ENCODE measurements around the gene ADGRV1.
"Not testable (repeated sequence)": the region's sequence is repeated elsewhere in the genome, so short reads cannot be mapped to it uniquely, and the experiment has no call there.

ADGRV1 gene

DNA sequence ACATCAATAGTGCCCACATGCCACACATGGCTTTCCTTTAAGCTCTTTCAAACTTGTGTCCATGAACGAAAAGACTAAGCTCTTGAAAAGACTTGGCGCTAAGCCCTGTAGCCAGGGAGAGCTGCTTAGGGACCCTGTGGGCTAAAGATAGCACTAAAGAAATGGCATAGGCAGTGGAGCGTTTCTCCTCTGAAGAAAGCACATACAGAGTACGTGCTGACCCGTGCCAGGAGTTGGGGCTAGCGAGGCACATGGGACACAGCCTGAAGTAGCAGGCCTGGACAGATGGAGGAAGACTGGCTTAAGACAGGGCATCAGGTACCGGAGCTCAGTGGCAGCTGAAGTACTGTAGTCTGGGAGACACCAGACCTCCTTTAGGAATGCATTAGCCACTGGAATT lies 39.7 kb downstream of the ADGRV1 start:
- no peak for DNase-seq

DNA sequence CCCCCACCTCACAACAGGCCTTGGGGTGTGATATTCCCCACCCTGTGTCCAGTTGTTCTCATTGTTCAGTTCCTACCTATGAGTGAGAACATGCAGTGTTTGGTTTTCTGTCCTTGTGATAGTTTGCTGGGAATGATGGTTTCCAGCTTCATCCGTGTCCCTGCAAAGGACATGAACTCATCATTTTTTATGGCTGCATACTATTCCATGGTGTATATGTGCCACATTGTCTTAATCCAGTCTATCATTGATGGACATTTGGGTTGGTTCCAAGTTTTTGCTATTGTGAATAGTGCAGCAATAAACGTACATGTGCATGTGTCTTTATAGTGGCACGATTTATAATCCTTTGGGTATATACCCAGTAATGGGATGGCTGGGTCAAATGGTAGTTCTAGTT lies 41.7 kb downstream of the ADGRV1 start:
- not testable (repeated sequence) for DNase-seq

DNA sequence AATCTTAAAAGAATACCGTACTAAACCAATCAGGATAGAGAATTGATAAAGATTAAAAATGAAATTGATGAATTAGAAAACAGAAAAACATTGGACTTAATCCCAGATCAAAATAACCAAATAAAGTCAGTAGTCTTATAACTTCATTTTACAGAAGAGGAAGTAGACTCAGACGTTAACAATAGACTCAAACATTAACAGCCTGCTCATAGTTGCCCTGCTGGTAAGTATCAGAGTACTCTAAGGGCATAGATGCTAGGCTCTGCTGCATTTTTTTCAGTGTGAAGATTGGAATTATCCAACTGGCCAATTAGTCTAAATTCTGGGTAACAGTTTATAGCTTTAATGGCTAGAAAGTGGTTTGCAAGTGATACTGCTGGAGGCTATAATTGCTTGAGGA lies 42.9 kb downstream of the ADGRV1 start:
- DNase-seq, result no peak

DNA sequence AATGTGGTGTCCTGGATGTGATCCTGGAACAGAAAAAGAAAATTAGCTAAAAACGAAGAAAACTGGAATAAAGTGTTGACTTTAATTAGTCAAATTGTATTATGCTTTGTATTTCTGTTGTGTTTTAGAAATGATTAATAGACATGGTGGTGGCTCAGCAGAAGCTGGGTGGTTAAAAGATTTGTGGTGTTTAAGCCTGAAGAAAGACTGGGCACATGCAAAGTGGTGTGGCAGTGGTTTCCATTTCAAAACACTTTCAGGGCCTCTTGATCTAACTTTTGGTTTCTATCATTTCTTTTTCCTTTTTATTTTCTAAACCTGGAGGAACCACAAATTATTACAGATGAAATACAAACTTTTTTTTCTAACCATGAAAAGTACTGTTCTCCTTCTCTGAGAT lies 44.1 kb downstream of the ADGRV1 start:
- no peak for DNase-seq

DNA sequence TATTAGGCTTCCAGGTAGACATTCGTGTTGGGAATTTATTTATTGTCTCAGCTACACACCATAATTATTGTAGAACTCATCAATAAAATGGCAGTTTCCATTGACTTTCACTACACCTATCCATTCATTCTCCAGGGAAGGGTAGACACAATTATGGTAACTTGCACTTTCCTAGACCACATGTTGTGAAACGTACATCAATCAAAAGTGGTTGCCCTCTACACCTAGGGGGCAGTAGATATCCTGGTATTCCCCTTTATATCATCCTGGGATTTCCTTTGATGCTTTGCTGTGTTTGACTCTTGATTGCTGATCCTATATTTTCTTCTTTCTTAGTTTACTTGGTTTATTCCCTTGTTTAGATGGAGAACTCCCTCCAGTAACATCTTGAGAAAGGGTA lies 47.9 kb downstream of the ADGRV1 start:
- no peak for DNase-seq

DNA sequence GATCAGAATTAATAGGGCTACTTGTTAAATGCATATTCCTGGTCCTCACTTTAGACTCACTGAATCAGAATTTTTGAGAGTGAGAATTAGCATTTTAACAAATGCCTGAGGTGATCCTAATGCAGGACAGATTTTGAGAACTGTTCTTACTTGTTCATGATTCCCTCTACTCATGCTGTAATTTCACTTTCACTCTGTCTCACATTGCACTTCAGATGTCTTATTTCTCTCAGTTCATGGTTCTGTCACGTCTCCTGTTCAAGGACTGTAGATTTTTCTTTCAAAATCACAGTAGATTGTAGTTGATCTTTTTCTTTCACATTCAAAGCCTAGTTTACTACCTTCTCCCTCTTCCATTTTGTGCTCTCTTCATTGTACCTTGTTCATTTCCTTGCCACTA lies 54.3 kb downstream of the ADGRV1 start:
- no peak for DNase-seq

DNA sequence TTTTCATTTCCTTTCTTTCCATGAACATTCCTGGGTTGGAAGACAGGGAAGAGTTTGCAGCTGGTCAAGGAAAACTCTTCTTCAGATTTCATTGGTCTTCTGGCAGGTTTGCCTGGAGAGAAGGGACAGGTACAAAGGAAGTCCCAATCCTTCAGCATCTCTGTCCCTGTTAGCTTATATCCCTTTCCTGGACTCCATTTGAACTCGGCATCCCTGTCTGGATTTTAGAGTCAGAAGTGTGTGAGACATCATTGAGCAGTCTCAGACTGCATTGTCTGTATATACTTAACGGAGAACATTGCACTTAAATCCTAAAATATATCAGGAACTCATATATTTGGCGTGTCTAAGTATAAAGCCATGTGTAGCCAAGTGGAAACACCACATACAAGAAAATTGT lies 54.9 kb downstream of the ADGRV1 start:
- DNase-seq, result no peak

DNA sequence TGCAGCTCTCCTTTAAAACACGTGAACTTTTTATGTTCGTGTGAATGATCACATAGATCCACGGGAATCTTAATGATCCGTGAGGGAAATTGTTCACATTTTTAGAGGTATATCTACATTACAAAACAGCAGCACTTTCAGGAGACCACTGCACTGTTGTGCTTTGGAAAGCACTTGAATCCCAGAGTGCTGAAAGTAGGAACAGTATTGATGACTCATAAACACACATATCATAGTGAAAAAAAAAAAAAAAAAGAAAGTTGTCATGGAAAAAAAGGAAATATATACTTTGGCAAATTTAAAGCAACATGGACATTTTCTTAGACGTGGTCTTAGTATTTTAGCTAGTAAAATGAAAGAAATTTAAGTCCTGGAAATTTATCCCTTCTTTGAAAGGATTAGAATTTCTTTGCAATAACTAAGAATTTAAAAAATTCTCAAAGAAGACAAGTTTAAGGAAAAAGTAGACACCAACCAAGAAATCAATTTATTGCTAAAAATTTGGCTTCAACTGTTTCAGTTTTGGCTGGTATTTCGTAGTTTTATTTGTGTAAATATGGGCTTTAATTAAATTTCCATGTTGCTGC lies 55.4 kb downstream of the ADGRV1 start:
- DNase-seq, result no peak

DNA sequence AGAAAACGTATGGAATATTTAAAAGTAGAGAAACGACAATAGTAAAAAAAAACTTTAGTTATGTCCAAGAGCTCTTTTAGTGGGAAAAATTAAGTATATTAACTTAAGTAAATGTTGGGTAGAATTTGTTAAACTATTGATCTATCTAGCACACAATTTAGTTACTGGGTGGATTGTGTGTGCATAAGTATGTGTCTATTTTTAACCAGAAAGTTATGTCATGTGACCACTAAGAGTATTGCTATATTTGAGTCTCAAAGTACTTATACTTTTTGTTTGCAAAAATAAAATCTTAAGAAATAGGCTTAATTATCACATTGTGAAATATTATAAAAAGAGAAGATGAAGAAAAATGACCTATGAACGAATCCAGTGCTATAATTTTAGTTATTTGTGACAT lies 56.8 kb downstream of the ADGRV1 start:
- no peak for DNase-seq

DNA sequence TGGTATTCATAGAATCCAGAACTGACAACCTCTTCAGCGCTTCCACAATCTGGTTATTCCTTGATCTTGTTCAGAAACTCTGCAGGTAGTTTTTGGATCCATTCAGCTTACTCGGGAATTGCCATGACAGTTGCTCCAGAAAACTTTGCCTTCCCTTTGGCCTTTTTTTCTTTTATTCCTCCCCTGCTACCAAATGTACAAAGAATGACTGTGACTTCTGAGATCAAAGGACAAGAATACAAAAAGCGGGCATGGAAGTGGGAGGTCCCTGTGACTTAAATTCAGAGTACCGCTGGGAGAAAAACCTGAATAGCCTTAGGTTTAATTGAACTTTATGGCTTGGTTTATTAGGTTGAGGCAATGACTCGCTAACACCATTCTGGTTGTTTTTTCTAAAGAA lies 59.5 kb downstream of the ADGRV1 start:
- no peak for DNase-seq

DNA sequence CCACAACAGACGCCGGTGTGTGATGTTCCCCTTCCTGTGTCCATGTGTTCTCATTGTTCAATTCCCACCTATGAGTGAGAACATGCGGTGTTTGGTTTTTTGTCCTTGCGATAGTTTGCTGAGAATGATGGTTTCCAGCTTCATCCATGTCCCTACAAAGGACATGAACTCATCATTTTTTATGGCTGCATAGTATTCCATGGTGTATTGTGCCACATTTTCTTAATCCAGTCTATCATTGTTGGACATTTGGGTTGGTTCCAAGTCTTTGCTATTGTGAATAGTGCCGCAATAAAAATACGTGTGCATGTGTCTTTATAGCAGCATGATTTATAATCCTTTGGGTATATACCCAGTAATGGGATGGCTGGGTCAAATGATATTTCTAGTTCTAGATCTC lies 61.2 kb downstream of the ADGRV1 start:
- not testable (repeated sequence) for DNase-seq

DNA sequence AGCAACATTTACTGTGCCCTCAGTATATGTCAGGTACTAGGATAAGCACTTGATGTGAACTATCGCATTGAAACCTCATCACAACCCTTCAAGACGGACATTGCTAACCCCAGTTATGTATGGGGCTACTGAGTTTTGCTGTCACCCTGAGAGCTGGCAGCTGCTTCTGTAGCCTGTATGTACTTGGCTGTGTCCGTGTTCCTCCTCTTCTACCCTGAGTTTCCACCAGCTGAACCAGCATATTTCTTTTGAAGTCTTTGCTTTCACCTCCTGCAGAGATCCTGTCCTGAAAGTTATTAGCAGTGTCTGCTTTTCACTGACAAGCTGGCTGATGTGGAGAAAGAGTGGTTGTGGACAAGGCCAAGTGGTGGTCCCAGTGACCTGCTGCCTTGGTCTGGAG lies 63.3 kb downstream of the ADGRV1 start:
- no peak for DNase-seq

DNA sequence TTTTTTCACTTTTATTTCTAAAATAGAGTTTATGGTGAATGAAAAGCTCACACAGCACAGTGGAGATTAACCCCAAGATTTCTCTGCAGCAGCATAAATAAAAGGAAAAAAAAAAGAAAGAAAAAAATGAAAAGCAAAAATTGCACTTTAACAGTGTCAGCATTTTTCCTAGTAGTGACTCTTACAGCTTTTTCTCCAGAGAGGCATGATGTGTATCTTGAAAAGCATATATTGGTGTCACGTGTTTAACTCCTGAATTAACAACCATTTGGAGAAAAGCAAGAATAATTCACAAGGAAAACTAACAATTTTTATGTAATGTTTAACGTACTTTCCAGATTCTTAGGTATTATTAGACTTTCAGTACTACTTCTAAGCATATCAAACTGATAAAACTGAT lies 67.9 kb downstream of the ADGRV1 start:
- DNase-seq, result no peak

DNA sequence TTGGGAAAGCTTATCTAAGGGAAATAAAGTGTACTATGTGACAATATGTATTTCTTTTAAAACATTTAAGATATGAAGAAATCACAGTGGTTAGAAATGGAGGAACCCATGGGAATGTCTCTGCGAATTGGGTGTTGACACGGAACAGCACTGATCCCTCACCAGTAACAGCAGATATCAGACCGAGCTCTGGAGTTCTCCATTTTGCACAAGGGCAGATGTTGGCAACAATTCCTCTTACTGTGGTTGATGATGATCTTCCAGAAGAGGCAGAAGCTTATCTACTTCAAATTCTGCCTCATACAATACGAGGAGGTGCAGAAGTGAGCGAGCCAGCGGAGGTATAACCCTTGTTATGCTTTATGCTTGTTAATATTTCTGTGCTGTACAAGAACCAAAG lies 69.9 kb downstream of the ADGRV1 start:
- no peak for DNase-seq

DNA sequence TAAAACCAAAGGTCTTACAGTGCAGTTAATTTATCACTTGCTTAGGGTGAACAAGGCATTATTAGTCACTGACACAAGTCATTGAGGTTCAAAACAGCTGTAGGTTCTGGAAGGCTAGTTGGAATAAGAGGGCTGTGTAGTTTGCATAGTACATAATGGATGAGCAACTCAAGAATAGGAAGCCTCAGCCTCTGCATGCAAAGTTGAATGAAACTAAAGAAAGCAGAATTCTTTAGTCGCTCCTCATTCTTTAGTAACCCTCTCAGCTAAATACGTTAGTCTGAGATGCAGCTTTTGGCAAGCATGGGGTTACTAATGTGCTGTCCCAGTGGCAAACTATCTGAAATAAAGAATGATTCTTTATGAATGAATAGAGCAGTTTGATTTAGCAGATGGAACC lies 74.2 kb downstream of the ADGRV1 start:
- no peak for DNase-seq

DNA sequence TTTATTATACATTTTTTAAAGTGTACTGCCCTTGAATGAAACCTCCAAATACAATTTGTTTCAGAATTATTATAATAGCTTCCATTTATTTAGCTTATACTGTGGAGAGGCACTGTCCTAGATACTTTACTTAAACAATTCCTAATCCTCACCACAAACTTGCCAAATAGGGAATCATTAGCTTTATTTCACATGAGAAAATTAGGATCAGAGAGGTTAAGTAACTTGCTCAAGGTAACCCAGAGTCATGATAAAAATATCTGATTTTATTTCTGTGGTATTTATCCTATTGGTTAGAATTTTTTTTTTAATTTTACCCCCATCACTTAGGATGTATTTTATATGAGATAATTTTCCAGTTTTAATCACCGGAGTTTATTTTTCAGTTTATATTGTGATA lies 78.4 kb downstream of the ADGRV1 start:
- DNase-seq, result no peak

DNA sequence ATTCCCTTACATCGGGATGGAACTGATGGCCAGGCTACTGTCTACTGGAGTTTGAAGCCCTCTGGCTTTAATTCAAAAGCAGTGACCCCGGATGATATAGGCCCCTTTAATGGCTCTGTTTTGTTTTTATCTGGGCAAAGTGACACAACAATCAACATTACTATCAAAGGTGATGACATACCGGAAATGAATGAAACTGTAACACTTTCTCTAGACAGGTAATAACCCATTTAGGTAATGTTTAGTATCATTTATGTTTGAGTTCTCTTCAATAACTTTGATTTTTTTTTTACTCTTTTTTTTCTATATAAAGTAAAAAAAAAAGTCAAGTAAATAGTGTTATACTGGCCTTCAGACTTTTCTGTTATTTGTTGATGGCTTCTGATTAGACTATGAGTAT lies 79.1 kb downstream of the ADGRV1 start:
- DNase-seq, result no peak

DNA sequence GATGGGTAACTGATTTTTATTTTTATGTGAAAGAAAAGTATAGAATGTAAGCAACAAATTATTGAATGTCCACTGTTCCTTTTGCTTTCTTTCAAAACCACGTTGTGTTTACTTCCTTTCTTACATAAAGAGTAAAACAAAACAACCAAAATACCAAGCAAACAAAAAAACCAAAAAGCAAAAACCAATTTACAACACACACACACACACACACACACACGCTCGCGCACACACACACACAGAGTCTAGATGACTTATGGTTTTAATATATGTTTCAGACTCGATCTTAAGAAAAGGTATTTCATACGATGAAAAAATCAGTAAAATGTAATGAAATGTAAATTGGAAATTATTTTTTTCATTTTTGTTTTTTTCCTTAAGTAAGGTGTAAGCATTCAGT lies 80.3 kb downstream of the ADGRV1 start:
- no peak for DNase-seq

DNA sequence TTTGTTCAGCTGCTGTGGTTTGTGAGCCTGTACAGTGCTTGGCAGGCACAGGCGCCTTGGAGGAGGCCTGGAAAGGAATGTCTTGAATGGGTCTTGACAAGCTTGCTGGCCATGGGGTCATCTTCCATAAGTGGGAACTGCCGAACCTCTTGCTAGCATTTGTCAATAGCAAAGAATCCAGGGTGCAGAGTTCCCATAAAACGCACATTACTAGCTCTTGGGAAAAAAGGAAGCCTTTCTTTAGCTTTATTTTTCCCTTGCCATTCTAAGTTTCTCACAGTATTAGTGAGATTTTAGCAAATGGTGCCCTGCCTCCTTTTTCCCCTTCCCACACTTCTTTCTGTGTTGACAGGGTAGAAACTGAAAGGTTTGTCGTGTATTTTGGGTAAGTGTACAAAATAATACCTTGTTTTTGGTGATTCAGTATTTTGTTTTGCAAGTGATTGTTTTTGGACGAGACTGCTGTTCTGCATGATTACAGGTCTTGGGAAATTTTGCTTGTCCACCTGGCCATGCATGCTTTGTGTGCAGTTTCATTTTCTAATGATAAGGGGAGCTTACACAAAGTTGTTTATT lies 82.0 kb downstream of the ADGRV1 start:
- no peak for DNase-seq

DNA sequence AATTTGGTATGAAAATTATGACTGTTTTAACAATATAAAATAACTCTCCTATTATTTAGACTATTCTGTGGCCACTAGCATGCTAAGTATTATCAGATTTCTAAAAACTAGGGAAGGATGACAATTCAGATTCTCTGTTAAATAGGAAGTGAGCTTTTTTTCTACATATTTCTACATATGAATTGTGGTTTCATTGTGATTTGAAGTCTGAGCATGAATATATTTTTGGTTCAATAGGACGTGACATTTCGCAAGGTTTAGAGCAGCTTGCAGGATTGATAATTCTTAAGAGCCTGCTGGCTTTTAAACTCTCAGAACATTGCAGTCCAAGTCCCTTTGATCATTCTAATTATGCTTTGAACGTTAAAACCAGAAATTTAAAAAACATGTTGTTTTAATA lies 82.9 kb downstream of the ADGRV1 start:
- no peak for DNase-seq

DNA sequence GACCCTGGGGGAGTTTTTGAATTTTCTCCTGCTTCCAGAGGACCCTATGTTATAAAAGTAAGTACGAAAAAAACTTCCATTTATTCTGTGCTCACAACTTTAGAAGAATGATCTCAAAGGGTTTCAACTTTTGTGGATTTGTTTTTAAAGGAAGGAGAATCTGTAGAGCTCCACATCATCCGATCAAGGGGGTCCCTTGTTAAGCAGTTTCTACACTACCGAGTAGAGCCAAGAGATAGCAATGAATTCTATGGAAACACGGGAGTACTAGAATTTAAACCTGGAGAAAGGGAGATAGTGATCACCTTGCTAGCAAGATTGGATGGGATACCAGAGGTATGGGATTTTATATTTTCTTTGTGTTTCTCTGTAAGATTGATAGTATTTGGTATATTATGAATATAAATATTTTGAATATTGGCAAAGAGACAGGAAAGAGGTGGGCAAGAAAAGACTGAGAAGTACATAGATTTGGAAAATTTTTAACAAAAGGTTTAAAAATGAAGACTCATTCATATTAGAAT lies 84.2 kb downstream of the ADGRV1 start:
- no peak for DNase-seq

DNA sequence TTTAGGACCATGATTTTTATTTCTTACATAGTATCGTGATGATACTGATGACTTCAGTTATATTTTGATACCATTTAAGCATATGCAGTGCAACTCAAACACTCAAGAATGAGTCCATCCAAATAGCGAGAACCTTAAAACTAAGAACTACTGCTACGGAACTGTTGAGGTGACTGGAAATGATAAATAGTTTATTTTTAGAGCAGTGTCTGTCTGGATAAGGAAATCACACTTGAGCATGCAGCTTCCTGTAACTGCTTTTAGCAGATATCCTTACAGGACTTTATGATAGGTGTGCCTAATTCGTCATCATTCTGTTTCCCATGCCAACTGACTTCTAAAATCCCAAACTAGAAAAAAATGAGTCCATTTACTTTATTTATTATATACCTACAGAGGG lies 85.5 kb downstream of the ADGRV1 start:
- DNase-seq, result no peak

DNA sequence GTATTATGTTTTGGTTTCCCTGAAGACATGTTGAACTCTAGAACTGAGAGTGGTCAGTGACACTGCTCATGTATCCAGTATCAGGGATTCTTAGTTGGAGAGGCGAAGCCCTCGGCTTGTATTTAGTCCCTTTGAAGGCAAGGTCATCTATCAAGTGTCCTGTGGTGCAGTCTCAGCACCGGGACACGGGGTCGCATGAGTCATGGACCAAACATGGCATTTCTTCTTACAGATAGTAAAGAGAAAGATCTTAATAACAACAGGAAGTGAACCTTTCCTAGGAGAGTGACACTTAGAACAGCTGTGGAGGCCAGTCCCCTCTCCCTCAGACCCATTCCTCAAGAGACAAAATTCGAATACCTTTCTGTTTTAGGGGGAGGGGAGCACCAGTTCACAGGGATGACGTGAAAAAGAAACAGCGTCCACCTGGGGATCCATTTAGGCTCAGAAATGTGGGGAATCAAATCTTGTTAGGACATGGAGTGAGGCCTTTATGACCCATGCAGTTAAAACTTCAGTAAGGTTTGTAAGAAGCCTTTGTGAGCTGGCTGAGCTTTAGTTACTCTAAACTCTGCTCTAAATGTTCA lies 86.5 kb downstream of the ADGRV1 start:
- no peak for DNase-seq

DNA sequence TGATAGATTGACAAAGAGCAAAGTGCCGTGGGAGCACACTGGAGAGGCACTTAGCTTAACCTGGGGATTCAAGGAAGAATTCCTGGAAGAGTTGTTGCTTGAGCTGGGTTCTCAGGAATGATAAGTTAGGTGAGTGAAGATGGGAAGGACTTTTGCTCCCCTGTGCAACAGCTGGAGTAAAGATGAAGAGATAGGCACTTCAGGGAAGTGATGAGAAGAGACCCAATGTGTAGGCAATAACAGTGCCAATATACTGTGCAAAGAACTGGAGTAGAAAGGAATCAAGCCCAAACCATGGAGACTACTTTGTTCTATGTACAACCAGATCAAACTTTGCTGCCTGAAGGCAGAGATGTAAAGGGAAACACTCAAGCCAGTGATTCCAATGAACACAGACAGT lies 92.2 kb downstream of the ADGRV1 start:
- no peak for DNase-seq

DNA sequence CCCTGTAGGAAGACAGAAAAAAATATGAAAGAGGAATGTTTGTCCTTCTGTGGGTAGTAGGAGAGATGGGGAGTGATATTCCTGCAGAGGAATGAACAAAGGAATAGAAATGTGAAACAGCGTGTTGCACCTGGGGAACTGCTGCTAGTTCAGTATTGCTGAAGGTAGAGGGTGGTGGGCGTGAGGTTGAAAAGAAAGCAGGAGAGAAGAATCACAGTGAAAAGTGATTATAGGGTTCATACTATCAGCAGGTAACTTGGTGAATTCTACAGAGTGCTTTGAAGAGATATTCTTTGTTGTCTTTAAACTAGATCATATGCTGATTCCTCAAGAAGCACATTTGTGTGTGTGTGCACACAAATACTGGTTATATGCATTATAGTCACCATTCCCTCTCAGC lies 95.6 kb downstream of the ADGRV1 start:
- no peak for DNase-seq

All from CD4-positive, alpha-beta T cell treated with Interleukin-15 for 1 hour (primary cell).